Right renal cortex interstitium (tissue), 3 donors: ENCODE measurements around the gene POC1B. TPM values are rescaled to one million over a fixed set of nuclear protein-coding genes. Genes with fewer than 3 reads are reported as not detected.

ENCODE experiments used
- DNase-seq, 3 donors: peaks; one replicate each; pipeline ENCODE4 v3.0.0-alpha.2; 2013; ENCODE audit warnings: low read depth in 3 of 3, low spot score in 2 of 3
- polyA plus RNA-seq, 3 donors: library from polyadenylated mRNA; unstranded; fragments of 120-200 nt; gene quantifications; one replicate each; pipeline ENCODE4 v1.2.1, GENCODE V29; 2013; ENCODE audit not compliant: insufficient read length in 3 of 3

Gene POC1B
- polyA plus RNA-seq, 3 donors: 20.5 to 22.5 (median 21.3) TPM

- DNase-seq: no peak
Measured at GRCh38 chr12:89539426-89540223, 13.8 kb upstream of the POC1B start.

DNA sequence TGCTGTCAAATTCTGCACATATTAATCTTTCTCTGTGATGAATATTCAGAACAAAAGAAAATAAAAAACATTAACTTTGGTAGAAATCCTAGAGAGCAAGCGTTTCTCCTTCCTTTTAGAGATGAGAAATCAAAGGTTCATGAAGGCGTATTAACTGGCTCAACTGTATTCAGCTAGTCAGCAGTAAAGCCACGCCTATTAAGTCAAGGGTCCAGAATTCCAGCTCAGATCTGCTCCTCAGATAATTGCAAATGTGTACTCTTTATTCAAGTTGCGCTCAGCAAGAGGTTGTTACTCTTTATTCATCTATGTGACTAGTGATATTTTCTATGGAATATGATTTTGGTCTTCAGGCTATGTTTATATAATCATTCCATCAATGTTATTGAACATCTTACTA is 13.1 kb upstream of the POC1B start:
- no peak for DNase-seq

- DNase-seq: no peak
Measured at GRCh38 chr12:89537389-89537788, 11.5 kb upstream of the POC1B start.

- no peak for DNase-seq
Measured at GRCh38 chr12:89529738-89530137, 3.9 kb upstream of the POC1B start.

- DNase-seq: no peak
Measured at GRCh38 chr12:89528434-89528833, 2.6 kb upstream of the POC1B start.

- DNase-seq: no peak
Measured at GRCh38 chr12:89525305-89525823, 483 bp downstream of the POC1B start.

GRCh38 chr12:89524541-89525304 is 1.1 kb downstream of the POC1B start, which contains the start of gene GALNT4:
Gene GALNT4, minus strand, starts transcription at chr12:89524796. Its CDS starts 247 bp downstream, at chr12:89524549.
- peak in 2 of 3 donors; percentile 82 to 86 for DNase-seq

DNA sequence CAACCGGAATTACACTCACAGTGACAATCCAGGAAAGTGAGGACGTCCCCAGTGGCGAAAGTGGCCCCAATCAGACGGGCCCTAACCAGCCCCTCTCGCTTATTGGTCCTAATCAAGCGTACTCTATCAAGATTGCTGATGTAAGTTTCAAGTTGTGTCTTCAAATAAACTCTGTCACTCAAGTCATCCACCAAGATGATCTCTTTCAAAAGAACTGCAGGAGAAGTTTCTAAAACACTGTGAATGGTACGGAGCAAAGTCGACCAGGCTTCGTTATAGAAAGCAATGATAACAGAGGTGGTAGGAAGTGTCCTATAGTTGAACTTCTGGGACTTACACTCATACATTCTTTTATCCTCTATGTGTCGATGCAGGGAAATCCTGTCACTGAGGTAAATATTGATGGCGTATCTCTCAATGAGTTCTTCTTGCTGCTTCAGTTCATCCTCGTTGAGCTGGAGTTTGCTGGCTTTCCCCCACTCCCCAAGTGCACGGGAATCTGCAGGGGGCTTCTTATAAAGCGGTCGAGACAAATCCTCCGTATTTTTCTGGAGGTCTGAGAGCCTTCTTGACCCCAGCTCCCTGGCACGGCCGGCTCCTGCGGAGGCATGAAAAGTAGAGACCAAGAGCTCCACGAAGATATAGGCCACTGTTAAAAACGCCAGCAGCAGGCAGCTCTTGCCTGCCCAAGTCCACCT is 1.9 kb downstream of the POC1B start:
- DNase-seq: no peak

GRCh38 chr12:89523393-89523792 is 2.5 kb downstream of the POC1B start:
- DNase-seq: no peak

GRCh38 chr12:89521364-89522223 is 4.3 kb downstream of the POC1B start:
- no peak for DNase-seq

GRCh38 chr12:89517720-89518119 is 8.1 kb downstream of the POC1B start:
- no peak for DNase-seq

GRCh38 chr12:89516633-89517032 is 9.2 kb downstream of the POC1B start:
- DNase-seq: no peak

- no peak for DNase-seq
Measured at GRCh38 chr12:89514751-89515150, 11.1 kb downstream of the POC1B start.

DNA sequence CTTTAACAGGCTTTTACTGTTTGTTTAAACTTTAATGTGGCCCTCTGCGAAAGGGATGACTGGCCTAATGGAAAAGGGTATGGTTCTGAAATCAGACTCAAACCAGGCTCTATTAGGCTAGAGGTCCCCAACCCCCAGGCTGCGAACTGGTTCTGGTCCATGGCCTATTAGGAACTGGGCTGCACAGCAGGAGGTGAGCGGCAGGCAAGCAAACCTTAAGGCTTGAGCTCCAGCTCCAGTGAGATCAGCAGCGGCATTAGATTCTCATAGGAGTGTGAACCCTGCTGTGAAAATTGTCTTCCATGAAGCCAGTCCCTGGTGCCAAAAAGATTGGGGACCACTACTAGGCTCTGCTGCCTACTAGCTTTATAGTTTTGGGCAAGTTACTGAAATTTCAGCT is 12.3 kb downstream of the POC1B start:
- DNase-seq: no peak

- DNase-seq: no peak
Measured at GRCh38 chr12:89507015-89507824, 18.6 kb downstream of the POC1B start.

GRCh38 chr12:89506050-89506449 is 19.8 kb downstream of the POC1B start:
- DNase-seq: no peak

DNA sequence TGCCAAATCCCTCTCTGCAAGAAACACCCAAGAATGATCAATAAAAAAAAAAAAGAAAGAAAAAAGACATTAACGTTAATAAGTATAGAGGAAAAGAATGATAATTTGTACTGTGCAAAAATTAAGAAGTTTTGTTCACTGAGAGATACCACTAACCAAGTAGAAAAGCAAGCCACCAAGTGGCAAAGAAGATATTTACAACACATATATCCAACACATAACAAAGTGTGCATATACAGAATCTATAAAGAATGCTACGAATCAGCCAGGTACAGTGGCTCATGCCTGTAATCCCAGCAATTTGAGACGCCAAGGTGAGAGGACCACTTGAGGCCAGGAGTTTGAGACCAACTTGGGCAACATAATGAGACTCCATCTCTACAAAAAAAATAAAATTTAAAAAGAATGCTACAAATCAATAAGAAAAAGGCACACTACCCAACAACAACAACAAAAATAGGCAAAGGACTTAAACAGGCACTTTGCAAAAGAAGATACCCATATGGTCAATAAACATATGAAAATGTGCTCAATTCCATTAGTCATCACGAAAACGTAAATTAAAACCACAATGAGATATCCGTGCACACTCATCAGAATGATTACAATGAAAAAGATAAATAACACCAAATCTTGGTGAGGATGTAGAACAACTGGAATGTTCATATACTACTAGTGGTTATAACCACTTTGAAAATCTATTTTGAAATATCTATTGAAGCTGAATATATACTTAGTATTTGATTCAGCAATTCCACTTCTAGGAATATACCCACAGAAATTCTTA is 21.1 kb downstream of the POC1B start:
- DNase-seq: no peak

DNA sequence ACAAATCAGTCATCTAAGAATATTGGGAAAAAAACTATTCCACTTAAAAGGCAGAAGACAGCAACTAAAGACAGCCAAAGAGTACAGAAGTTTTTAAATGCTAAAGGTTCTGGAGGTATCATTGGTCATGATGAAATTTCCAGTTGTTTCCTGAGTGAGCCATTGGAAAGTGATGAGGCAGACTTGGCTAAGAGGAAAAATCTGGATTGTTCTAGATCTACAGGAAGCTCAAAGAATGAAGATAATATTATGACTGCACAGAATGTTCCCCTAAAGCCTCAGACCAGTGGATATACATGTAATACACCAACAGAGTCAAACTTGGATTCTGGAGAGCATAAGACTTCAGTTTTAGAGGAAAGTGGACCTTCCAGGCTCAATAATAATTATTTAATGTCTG is 24.1 kb downstream of the POC1B start:
- DNase-seq: no peak

DNA sequence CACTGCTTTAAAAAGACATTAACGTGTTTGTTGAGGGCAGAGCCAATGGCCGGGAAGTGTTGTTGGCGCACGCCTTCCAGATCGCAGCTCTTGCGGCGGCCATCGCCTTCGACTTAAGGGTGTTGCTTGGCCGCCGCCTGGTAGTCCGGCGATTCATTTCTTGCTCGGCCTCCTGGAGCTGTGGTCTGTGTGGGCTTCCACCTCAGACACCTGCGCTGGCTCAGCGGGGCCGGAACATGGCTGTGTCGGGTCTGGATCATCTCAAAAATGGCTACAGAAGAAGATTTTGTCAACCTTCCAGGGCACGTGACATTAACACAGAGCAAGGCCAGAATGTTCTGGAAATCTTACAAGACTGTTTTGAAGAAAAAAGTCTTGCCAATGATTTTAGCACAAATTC is 26.0 kb downstream of the POC1B start:
- DNase-seq: no peak
